GM06990 (cell line): ENCODE measurements around the gene FSTL4.

Experiments
- DNase-seq: peaks from one replicate; pipeline ENCODE4 v3.0.0-alpha.2; 2011; ENCODE audit not compliant: insufficient read length; ENCODE audit errors: extremely low read depth
- H3K27me3 ChIP-seq: replicated peaks from 2 replicates; pipeline ENCODE4 v1.6.0; 2011; ENCODE audit warnings: low read length; ENCODE audit not compliant: control insufficient read depth, insufficient read depth
- H3K36me3 ChIP-seq: 2 replicates; pipeline ENCODE4 v1.5.1; 2011; ENCODE audit warnings: low read length; ENCODE audit not compliant: control insufficient read depth, insufficient read depth
- H3K4me3 ChIP-seq: replicated peaks from 2 replicates; pipeline ENCODE4 v1.5.1; 2011; ENCODE audit warnings: low read depth, mild to moderate bottlenecking, control low read depth, low read length
- TF ChIP-seq, protein P1 (sequence below): IDR thresholded peaks from 2 replicates; pipeline ENCODE4 v1.5.1; 2011; ENCODE audit warnings: low read length, control low read depth, mild to moderate bottlenecking, inconsistent platforms; ENCODE audit not compliant: insufficient read depth, poor library complexity, severe bottlenecking

FSTL4 gene

DNA sequence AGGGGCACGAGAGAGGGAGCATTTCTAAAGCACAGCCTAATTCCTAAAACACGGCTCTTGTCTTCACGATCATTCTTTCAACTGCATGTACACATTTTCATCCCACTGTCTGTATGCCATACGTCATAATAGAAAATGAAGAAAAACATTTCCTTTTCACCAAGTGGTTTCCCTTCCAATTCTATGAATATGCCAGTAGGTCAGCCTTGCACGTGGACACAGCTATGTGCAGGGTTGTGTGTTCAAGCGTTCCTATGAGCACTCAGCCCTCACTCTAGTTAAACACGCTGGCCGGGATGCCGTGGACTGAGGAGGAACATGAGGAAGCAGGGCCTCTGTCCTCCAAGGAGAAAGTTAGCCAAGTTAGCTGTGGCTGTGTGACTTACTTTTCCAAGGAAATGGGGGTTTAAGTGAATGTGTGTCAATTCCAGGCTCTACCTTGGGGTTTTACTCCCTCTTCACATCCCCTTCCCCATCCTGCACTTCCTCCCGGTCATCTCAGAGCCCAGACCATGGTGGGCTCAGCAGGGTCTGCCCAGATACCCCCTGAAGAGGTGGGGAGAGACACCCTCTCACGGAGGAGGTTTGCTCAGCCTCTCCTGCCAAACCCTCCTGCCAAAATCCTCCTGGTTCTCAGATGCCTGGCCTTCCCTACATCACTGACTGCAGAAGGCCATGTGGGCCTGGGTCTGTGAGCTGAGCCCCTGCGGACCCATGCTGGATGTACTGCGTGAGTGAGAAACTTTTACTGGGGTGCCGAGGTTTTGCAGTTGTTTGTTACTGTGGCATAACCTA is 230.6 kb downstream of the FSTL4 start:
- Histone ChIP-seq H3K27me3 (no peaks in the 10 kb centered on the region; the same call in 1 of the 2 replicates), H3K4me3 (no peak overlapping the region), H3K36me3 (no peaks in the 10 kb centered on the region)
- TF ChIP-seq, protein P1, sequence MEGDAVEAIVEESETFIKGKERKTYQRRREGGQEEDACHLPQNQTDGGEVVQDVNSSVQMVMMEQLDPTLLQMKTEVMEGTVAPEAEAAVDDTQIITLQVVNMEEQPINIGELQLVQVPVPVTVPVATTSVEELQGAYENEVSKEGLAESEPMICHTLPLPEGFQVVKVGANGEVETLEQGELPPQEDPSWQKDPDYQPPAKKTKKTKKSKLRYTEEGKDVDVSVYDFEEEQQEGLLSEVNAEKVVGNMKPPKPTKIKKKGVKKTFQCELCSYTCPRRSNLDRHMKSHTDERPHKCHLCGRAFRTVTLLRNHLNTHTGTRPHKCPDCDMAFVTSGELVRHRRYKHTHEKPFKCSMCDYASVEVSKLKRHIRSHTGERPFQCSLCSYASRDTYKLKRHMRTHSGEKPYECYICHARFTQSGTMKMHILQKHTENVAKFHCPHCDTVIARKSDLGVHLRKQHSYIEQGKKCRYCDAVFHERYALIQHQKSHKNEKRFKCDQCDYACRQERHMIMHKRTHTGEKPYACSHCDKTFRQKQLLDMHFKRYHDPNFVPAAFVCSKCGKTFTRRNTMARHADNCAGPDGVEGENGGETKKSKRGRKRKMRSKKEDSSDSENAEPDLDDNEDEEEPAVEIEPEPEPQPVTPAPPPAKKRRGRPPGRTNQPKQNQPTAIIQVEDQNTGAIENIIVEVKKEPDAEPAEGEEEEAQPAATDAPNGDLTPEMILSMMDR = no peak
- DNase-seq = no peak

DNA sequence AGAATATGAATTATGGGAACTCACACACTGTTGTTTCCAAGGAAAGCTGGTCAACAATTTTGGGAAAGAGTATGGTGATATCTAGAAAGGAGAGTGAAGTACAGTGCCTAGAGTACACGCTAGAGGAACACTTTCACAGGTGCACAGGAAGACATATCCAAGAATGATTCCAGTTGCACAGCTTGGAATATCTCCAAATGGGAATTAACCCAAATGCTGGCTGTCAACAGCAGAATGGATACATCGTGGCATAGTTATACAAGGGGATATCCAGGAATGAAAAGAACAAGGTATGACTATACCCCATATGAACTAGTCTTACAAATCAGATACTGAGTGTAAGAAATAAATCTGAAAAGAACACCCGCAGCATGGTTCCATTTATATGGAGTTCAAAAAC is 231.3 kb downstream of the FSTL4 start:
- Histone ChIP-seq H3K27me3 (no peaks in the 10 kb centered on the region; the same call in 1 of the 2 replicates), H3K4me3 (no peak overlapping the region), H3K36me3 (no peaks in the 10 kb centered on the region)
- DNase-seq = no peak
- TF ChIP-seq, protein P1 = no peak

DNA sequence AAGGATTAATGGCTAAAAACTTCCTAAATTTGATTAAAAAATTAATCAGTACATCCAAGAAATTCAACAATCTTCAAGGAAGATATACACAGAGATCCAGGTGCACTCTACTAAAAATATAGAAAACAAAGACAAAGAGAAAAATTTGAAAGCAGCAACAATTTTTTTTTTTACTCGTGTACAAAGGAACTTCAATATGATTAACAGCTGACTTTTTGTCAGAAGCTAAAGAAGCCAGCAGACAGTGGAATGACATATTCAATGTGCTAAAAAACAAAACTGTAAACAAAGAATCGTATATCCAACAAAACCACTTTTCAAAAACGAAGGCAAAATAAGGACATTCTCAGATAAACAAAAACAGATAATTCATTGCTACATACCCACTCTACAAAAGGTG is 234.6 kb downstream of the FSTL4 start:
- Histone ChIP-seq H3K4me3 (no peak overlapping the region), H3K36me3 (no peaks in the 10 kb centered on the region), H3K27me3 (no peaks in the 10 kb centered on the region; the same call in none of the 2 replicates)
- TF ChIP-seq, protein P1 = no peak
- no peak for DNase-seq

DNA sequence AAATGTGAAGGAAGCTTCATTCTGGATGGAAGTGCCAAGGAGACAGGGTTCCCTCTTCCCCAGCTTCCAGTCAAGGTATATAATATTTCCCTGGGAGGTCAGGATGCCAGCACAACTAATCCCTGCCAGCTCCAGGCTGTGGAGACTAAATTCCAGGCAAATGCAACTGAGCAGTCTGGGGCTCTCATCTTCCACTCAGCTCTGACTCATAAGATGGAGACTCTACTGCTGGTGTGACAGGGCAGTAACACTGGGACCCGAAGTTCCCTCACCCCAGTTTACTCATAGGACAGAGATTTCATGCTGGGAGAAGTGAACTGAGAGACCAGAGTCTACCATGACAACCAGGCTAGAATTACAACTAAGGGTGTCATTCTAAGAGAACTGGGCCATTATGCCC is 235.4 kb downstream of the FSTL4 start:
- Histone ChIP-seq H3K36me3 (no peaks in the 10 kb centered on the region), H3K4me3 (no peak overlapping the region), H3K27me3 (no peaks in the 10 kb centered on the region; the same call in none of the 2 replicates)
- DNase-seq = no peak
- TF ChIP-seq, protein P1 = no peak

DNA sequence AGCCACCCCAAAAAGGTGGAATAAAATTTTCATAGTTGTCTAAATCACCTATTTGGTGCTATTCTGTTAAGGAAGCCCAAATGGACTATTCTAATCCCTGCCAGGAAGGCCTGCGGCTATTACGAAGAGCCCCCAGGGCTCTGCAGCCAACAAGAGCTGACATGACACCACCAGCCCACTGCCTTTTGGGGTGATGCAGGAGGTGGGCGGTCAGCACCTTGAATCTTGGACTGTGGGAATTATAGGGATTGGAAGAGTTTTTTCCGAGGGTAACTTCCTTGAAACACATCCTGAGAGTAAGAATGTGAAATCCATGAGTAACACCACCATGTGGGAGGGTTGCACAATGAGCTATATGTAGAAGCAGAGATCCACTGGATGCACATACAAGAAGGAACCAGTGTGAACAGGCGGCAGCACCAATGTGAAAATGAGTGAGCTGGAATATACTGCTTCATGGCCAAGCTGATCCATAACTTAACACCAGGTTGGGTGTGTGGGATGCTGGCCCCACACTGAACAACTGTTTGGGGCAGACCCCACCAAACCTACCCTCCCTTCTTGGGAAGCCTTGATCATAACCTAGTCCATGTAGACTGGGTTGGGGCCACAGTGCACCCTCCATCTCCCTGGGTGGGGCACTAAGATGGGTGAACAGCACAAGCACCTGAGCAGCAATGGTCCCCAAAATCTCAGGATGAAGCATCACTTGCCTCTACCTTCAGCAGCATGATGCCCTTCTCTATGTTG is 239.0 kb downstream of the FSTL4 start:
- H3K4me3 ChIP-seq = no peak overlapping the region
- TF ChIP-seq, protein P1 = no peak
- H3K36me3 ChIP-seq = no peaks in the 10 kb centered on the region
- DNase-seq = no peak
- H3K27me3 ChIP-seq = no peaks in the 10 kb centered on the region; the same call in none of the 2 replicates
